K562 (cell line): Measurements from ENCODE around the gene ZBTB20. TPM values are rescaled to one million over a fixed set of nuclear protein-coding genes. Genes with fewer than 3 reads are reported as not detected.

Experiments
- ATAC-seq: fragments of 200-7000 bp; cut with Tn5 transposase; 3 replicates; pipeline ENCODE4 v1.9.1; 2020; ENCODE audit warnings: moderate library complexity
- BruUV-seq: library from RNA; stranded (reverse); fragments of 400-500 nt; replicated peaks from 2 replicates; lab custom pipeline; 2021; lab: Mats Ljungman, UMichigan
- CTCF ChIA-PET: fragments of 300-600 bp; formaldehyde crosslinking; extraction: SDS; loops from one replicate; lab custom pipeline; 2021; ENCODE audit warnings: low intra/inter-chr PET ratio; lab: Yijun Ruan, JAX
- POLR2A ChIA-PET: fragments of 300-600, 350-650 bp; sonication (Branson Sonifier 250); formaldehyde crosslinking; extraction: SDS; loops from one replicate; lab custom pipeline; 2021; ENCODE audit warnings: antibody characterized with exemption, inconsistent platforms; lab: Yijun Ruan, JAX
- DNase-seq, 4 experiments: peaks; one replicate each; pipeline versions ENCODE4 v3.0.0 to v3.0.0-alpha.2; 2011 to 2018; ENCODE audit warnings: low spot score in 3 of 4, mixed read lengths in 3 of 4; ENCODE audit errors: extremely low read depth in 1 of 4
- FAIRE-seq: peaks from 2 replicates; lab custom pipeline; 2011; peaks lifted over from hg19 to GRCh38; lab: Jason Lieb, UNC
- H2AFZ ChIP-seq: 2 replicates; pipeline ENCODE4 v1.6.0; 2011; ENCODE audit warnings: low read depth, low read length, control low read depth, inconsistent platforms
- H3K27ac ChIP-seq: fragments of 200-600 bp; 3 replicates; pipeline ENCODE4 v1.8.0; 2011; ENCODE audit warnings: low read depth, mild to moderate bottlenecking, control low read depth, inconsistent platforms, low read length, moderate library complexity, mixed read lengths; ENCODE audit errors: extremely low read depth
- H3K27me3 ChIP-seq, 2 experiments: fragments of 300-600 bp in 1 of 2; 2 replicates in 1 of 2; 3 replicates in 1 of 2; pipeline versions ENCODE4 v1.6.0 to v1.8.0; 2011; ENCODE audit warnings: inconsistent platforms in 2 of 2, low read length in 2 of 2, mild to moderate bottlenecking in 1 of 2, mixed read lengths in 1 of 2, moderate library complexity in 1 of 2; ENCODE audit not compliant: control insufficient read depth in 2 of 2, insufficient read depth in 2 of 2
- H3K36me3 ChIP-seq: fragments of 300-600 bp; 3 replicates; pipeline ENCODE4 v1.8.0; 2011; ENCODE audit warnings: mild to moderate bottlenecking, low read length, inconsistent platforms; ENCODE audit not compliant: control insufficient read depth, insufficient read depth
- H3K4me1 ChIP-seq, 2 experiments: fragments of 200-600 bp in 1 of 2; replicated peaks in 1 of 2; 2 replicates in 1 of 2; 3 replicates in 1 of 2; pipeline versions ENCODE4 v1.5.1 to v1.8.0; 2011; ENCODE audit warnings: inconsistent platforms in 2 of 2, low read length in 2 of 2, mild to moderate bottlenecking in 1 of 2, mixed read lengths in 1 of 2, moderate library complexity in 1 of 2; ENCODE audit not compliant: control insufficient read depth in 2 of 2, insufficient read depth in 2 of 2
- H3K4me2 ChIP-seq: 2 replicates; pipeline ENCODE4 v1.6.1; 2011; ENCODE audit warnings: low read length, control low read depth, inconsistent platforms, mixed read lengths; ENCODE audit not compliant: insufficient read depth
- H3K4me3 ChIP-seq: fragments of 200-600 bp; sonication (generic), shearing (Covaris generic); 2 replicates; pipeline ENCODE4 v1.5.1; 2016; ENCODE audit warnings: control low read depth, inconsistent platforms
- H3K79me2 ChIP-seq: fragments of 200-600 bp; 3 replicates; pipeline ENCODE4 v1.8.0; 2011; ENCODE audit warnings: low read length, inconsistent platforms; ENCODE audit not compliant: control insufficient read depth, insufficient read depth
- H3K9ac ChIP-seq, 2 experiments: 2 replicates each; pipeline versions ENCODE4 v1.6.0 to v1.6.1; 2011; ENCODE audit warnings: low read depth in 2 of 2, low read length in 2 of 2, control low read depth in 1 of 2, inconsistent platforms in 1 of 2, mild to moderate bottlenecking in 1 of 2, mixed read lengths in 1 of 2; ENCODE audit not compliant: insufficient read depth in 1 of 2
- H3K9me1 ChIP-seq: one replicate; pipeline ENCODE4 v1.6.0; 2011; ENCODE audit warnings: inconsistent platforms, mild to moderate bottlenecking, low read length, moderate library complexity; ENCODE audit not compliant: control insufficient read depth, insufficient read depth
- H3K9me3 ChIP-seq: replicated peaks from 2 replicates; pipeline ENCODE4 v1.5.1; 2011; ENCODE audit warnings: low read depth, low read length, inconsistent platforms; ENCODE audit not compliant: control insufficient read depth, insufficient read depth
- H4K20me1 ChIP-seq: replicated peaks from 2 replicates; pipeline ENCODE4 v1.6.1; 2011; ENCODE audit warnings: low read length, inconsistent platforms, mixed read lengths; ENCODE audit not compliant: control insufficient read depth, insufficient read depth
- CEBPZ ChIP-seq: fragments of 150-350 bp; IDR thresholded peaks from 2 replicates; pipeline ENCODE4 v1.6.1; 2014; ENCODE audit warnings: low read depth, mild to moderate bottlenecking, low read length, borderline replicate concordance
- MTA1 ChIP-seq: fragments of 450-650 bp; IDR thresholded peaks from 2 replicates; pipeline ENCODE4 v1.6.1; 2017; ENCODE audit warnings: borderline replicate concordance
- NR2C1 ChIP-seq, 2 experiments: fragments of 450-650 bp; IDR thresholded peaks; 2 replicates each; pipeline ENCODE4 v1.6.1; 2017; ENCODE audit warnings: mild to moderate bottlenecking in 2 of 2, antibody characterized with exemption in 1 of 2, inconsistent platforms in 1 of 2, missing compliant biosample characterization in 1 of 2, missing genetic modification characterization in 1 of 2
- PBX2 ChIP-seq, 2 experiments: IDR thresholded peaks in 1 of 2; conservative IDR thresholded peaks in 1 of 2; 2 replicates each; pipeline ENCODE4 v1.6.1; 2016; ENCODE audit warnings: low read depth in 2 of 2, mild to moderate bottlenecking in 1 of 2, missing compliant biosample characterization in 1 of 2, missing genetic modification characterization in 1 of 2, moderate library complexity in 1 of 2
- PHF20 ChIP-seq: fragments of 450-650 bp; IDR thresholded peaks from 2 replicates; pipeline ENCODE4 v1.6.1; 2018; ENCODE audit not compliant: partially characterized antibody
- PTRF ChIP-seq: fragments of 450-650 bp; IDR thresholded peaks from 2 replicates; pipeline ENCODE4 v1.6.1; 2016; ENCODE audit warnings: mild to moderate bottlenecking, missing genetic modification characterization, missing compliant biosample characterization
- RAD51 ChIP-seq: fragments of 450-650 bp; IDR thresholded peaks from 2 replicates; pipeline ENCODE4 v1.7.1; 2016; ENCODE audit warnings: low read depth, mild to moderate bottlenecking, borderline replicate concordance
- STAT5B ChIP-seq: fragments of 250-450 bp; sonication (Bioruptor Pico); IDR thresholded peaks from 2 replicates; pipeline ENCODE4 v1.8.0; 2021; ENCODE audit warnings: mild to moderate bottlenecking, inconsistent platforms
- VEZF1 ChIP-seq: fragments of 200-800 bp; sonication (Bioruptor generic); IDR thresholded peaks from 2 replicates; pipeline ENCODE4 v1.6.1; 2017; ENCODE audit warnings: missing genetic modification characterization, missing compliant biosample characterization
- ZNF121 ChIP-seq: sonication (generic); formaldehyde crosslinking; conservative IDR thresholded peaks from 2 replicates; pipeline ENCODE4 v1.8.0; 2022; ENCODE audit warnings: missing genetic modification reagents
- ZNF212 ChIP-seq: fragments of 450-650 bp; formaldehyde crosslinking; IDR thresholded peaks from 2 replicates; pipeline ENCODE4 v1.4.0; 2020; ENCODE audit warnings: mild to moderate bottlenecking
- ZNF445 ChIP-seq: fragments of 250-450 bp; sonication (Bioruptor Pico); IDR thresholded peaks from 2 replicates; pipeline ENCODE4 v1.4.0; 2020; ENCODE audit warnings: low read depth, mild to moderate bottlenecking, moderate library complexity
- ZNF583 ChIP-seq: fragments of 250-450 bp; sonication (Bioruptor Pico); IDR thresholded peaks from 2 replicates; pipeline ENCODE4 v1.4.0; 2020
- WGBS: fragments of 100-300 bp; shearing (Covaris generic); methylation state at CpG from one replicate; pipeline ENCODE4 v1.1.6; 2016; ENCODE audit warnings: low coverage, mixed read lengths; ENCODE audit not compliant: insufficient coverage; ENCODE audit errors: missing lambda C conversion rate; 5-methylcytosine and 5-hydroxymethylcytosine counted together
- in situ Hi-C: fragments of 300-500 bp; cut with MboI; formaldehyde crosslinking; loops from 4 replicates; pipeline ENCODE4 v1.15.0; 2018; ENCODE audit warnings: inconsistent platforms, mixed read lengths
- intact Hi-C: fragments of 100-400 bp; cut with micrococcal nuclease; formaldehyde crosslinking; loops from 2 replicates; pipeline ENCODE4 v1.14.2; 2022
- polyA plus RNA-seq, 8 experiments: library from polyadenylated mRNA; depleted of rRNA in 4 of 8; stranded (reverse) in 5 of 8; unstranded in 3 of 8; fragments of >200 nt; fragmentation: Nextera tagmentation in 2 of 8; fragmentation: Illumina TruSeq in 1 of 8; extraction: Ambion mirVana in 2 of 8; extraction: Trizol in 1 of 8; gene quantifications; 2 replicates each; pipeline versions ENCODE4 v1.2.1 to v1.2.3, GENCODE V29; 2011 to 2014; ENCODE audit warnings: inconsistent platforms in 1 of 8, missing spikeins in 1 of 8
- total RNA-seq, 7 experiments: library from RNA; depleted of rRNA in 6 of 7; stranded (reverse); fragments of >200 nt in 6 of 7; fragmentation: Illumina TruSeq in 2 of 7; extraction: Trizol in 2 of 7; gene quantifications; 2 replicates each; pipeline versions ENCODE4 v1.2.1 to v1.2.3, GENCODE V29; 2011 to 2021; ENCODE audit warnings: low replicate concordance in 1 of 7

Gene ZBTB20
- total and polyA plus RNA-seq, 9 of the 15 experiments (the other 6 are each of a cell fraction or from before 2014, with no cell fraction given), result 0.17 to 1.7 (median 0.45) TPM

GRCh38 chr3:114487502-114487901 lies 659.6 kb downstream of the ZBTB20 start (continued):
- TF ChIP-seq ZNF445 (no peak), VEZF1 (no peak), STAT5B (CRISPR knock-in tag) (no peak), PHF20 (no peak), CEBPZ (no peak), ZNF212 (CRISPR knock-in tag) (no peak)

GRCh38 chr3:114484919-114485318 lies 662.2 kb downstream of the ZBTB20 start:
- H3K27me3 ChIP-seq, result no peaks in the 10 kb centered on the region
- no peaks in the 10 kb centered on the region for H3K4me1 ChIP-seq
- H3K27ac ChIP-seq, result no peak overlapping the region
- DNase-seq (no peak), ATAC-seq (no peak), FAIRE-seq (no peak)
- H3K4me2 ChIP-seq, result no peak overlapping the region
- H3K9me3 ChIP-seq, result no peaks in the 10 kb centered on the region
- no peak overlapping the region for H3K4me3 ChIP-seq
- no peaks in the 10 kb centered on the region for H4K20me1 ChIP-seq
- in situ Hi-C loops, result no loop called here
- intact Hi-C loops, result no loop called here
- TF ChIP-seq NR2C1 (IDR thresholded peaks at IDR 0.05) (no peak), NR2C1 (tag; IDR thresholded peaks at IDR 0.05) (no peak), MTA1 (no peak), ZNF583 (CRISPR knock-in tag) (no peak), ZNF121 (CRISPR knock-in tag) (no peak), RAD51 (no peak), PBX2 (CRISPR knock-in tag; IDR thresholded peaks at IDR 0.05; ENCODE audit: low read depth) (no peak), PBX2 (tag; conservative IDR thresholded peaks at IDR 0.05; ENCODE audit: low read depth) (no peak), PTRF (tag) (no peak)
- no peaks in the 10 kb centered on the region for H3K36me3 ChIP-seq
- ChIA-PET CTCF (no interaction called here), POLR2A (no interaction called here)
- no peaks in the 10 kb centered on the region for H3K79me2 ChIP-seq
- no peaks in the 10 kb centered on the region for H3K9me1 ChIP-seq
- no peak overlapping the region for H3K9ac ChIP-seq
- 3% methylated on average over 3 of the region's 3 CpGs for WGBS
- BruUV-seq, result no TSS peak
- no peak overlapping the region for H2AFZ ChIP-seq
